Ishikawa (cell line): ENCODE data around the gene CNTNAP5.

Experiments
- CEBPB ChIP-seq: IDR thresholded peaks from 2 replicates; pipeline ENCODE4 v1.6.1; 2012
- CREB1 ChIP-seq: IDR thresholded peaks from 2 replicates; pipeline ENCODE4 v1.6.1; 2012; ENCODE audit warnings: low read depth
- EGR1 ChIP-seq: IDR thresholded peaks from 2 replicates; pipeline ENCODE4 v1.6.1; 2012
- EP300 ChIP-seq: IDR thresholded peaks from 2 replicates; pipeline ENCODE4 v1.6.1; 2012; ENCODE audit warnings: borderline replicate concordance
- FOXM1 ChIP-seq: IDR thresholded peaks from 2 replicates; pipeline ENCODE4 v1.6.1; 2012; ENCODE audit warnings: low read depth, borderline replicate concordance
- NFIC ChIP-seq: IDR thresholded peaks from 2 replicates; pipeline ENCODE4 v1.6.1; 2012
- RAD21 ChIP-seq: IDR thresholded peaks from 2 replicates; pipeline ENCODE4 v1.6.1; 2012; ENCODE audit warnings: low read depth
- TAF1 ChIP-seq: IDR thresholded peaks from 2 replicates; pipeline ENCODE4 v1.6.1; 2012; ENCODE audit warnings: low read depth, mild to moderate bottlenecking
- TCF12 ChIP-seq: IDR thresholded peaks from 2 replicates; pipeline ENCODE4 v1.6.1; 2012; ENCODE audit warnings: low read depth
- TEAD4 ChIP-seq: IDR thresholded peaks from 2 replicates; pipeline ENCODE4 v1.6.1; 2012
- YY1 ChIP-seq: IDR thresholded peaks from 2 replicates; pipeline ENCODE4 v1.6.1; 2012; ENCODE audit warnings: low read depth
- TF ChIP-seq, protein P1 (sequence below): IDR thresholded peaks from 2 replicates; pipeline ENCODE4 v1.6.1; 2012
- TF ChIP-seq, protein P2 (sequence below): IDR thresholded peaks from 2 replicates; pipeline ENCODE4 v1.6.1; 2012
- TF ChIP-seq, protein P3 (sequence below): IDR thresholded peaks from 2 replicates; pipeline ENCODE4 v1.6.1; 2012; ENCODE audit warnings: low read depth, mild to moderate bottlenecking

GRCh38 chr2:124163840-124164239, 138.8 kb downstream of the CNTNAP5 start:
- TF ChIP-seq CREB1 (no peak), EP300 (no peak), RAD21 (no peak), FOXM1 (no peak), CEBPB (no peak), NFIC (no peak), TCF12 (no peak), TEAD4 (no peak), TAF1 (no peak), YY1 (no peak), EGR1 (no peak)
- TF ChIP-seq, protein P1, sequence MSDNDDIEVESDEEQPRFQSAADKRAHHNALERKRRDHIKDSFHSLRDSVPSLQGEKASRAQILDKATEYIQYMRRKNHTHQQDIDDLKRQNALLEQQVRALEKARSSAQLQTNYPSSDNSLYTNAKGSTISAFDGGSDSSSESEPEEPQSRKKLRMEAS = no peak
- TF ChIP-seq, protein P2, sequence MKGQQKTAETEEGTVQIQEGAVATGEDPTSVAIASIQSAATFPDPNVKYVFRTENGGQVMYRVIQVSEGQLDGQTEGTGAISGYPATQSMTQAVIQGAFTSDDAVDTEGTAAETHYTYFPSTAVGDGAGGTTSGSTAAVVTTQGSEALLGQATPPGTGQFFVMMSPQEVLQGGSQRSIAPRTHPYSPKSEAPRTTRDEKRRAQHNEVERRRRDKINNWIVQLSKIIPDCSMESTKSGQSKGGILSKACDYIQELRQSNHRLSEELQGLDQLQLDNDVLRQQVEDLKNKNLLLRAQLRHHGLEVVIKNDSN = no peak
- TF ChIP-seq, protein P3, sequence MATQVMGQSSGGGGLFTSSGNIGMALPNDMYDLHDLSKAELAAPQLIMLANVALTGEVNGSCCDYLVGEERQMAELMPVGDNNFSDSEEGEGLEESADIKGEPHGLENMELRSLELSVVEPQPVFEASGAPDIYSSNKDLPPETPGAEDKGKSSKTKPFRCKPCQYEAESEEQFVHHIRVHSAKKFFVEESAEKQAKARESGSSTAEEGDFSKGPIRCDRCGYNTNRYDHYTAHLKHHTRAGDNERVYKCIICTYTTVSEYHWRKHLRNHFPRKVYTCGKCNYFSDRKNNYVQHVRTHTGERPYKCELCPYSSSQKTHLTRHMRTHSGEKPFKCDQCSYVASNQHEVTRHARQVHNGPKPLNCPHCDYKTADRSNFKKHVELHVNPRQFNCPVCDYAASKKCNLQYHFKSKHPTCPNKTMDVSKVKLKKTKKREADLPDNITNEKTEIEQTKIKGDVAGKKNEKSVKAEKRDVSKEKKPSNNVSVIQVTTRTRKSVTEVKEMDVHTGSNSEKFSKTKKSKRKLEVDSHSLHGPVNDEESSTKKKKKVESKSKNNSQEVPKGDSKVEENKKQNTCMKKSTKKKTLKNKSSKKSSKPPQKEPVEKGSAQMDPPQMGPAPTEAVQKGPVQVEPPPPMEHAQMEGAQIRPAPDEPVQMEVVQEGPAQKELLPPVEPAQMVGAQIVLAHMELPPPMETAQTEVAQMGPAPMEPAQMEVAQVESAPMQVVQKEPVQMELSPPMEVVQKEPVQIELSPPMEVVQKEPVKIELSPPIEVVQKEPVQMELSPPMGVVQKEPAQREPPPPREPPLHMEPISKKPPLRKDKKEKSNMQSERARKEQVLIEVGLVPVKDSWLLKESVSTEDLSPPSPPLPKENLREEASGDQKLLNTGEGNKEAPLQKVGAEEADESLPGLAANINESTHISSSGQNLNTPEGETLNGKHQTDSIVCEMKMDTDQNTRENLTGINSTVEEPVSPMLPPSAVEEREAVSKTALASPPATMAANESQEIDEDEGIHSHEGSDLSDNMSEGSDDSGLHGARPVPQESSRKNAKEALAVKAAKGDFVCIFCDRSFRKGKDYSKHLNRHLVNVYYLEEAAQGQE = no peak
